Endothelial cell (in vitro differentiated cells): ENCODE results near the gene NKAIN2. TPM values are rescaled to one million over a fixed set of nuclear protein-coding genes. Genes with fewer than 3 reads are reported as not detected.

Experiments
- DNase-seq: peaks from one replicate; pipeline ENCODE4 v3.0.0; 2021; ENCODE audit warnings: low spot score
- H3K27ac Mint-ChIP-seq: one replicate; pipeline ENCODE4 v1.8.0; 2021; ENCODE audit warnings: mixed read lengths, inconsistent platforms; ENCODE audit not compliant: unreplicated experiment
- H3K27me3 Mint-ChIP-seq: one replicate; pipeline ENCODE4 v1.8.0; 2021; ENCODE audit warnings: mild to moderate bottlenecking, moderate library complexity, mixed read lengths, inconsistent platforms; ENCODE audit not compliant: unreplicated experiment
- H3K36me3 Mint-ChIP-seq: one replicate; pipeline ENCODE4 v1.8.0; 2021; ENCODE audit warnings: mild to moderate bottlenecking, low read depth, mixed read lengths, inconsistent platforms; ENCODE audit not compliant: unreplicated experiment
- H3K4me1 Mint-ChIP-seq: one replicate; pipeline ENCODE4 v1.8.0; 2021; ENCODE audit warnings: mild to moderate bottlenecking, mixed read lengths, inconsistent platforms; ENCODE audit not compliant: unreplicated experiment
- H3K4me3 Mint-ChIP-seq: one replicate; pipeline ENCODE4 v1.8.0; 2021; ENCODE audit warnings: mild to moderate bottlenecking, mixed read lengths, inconsistent platforms; ENCODE audit not compliant: unreplicated experiment
- H3K9me3 Mint-ChIP-seq: one replicate; pipeline ENCODE4 v1.8.0; 2021; ENCODE audit warnings: mixed read lengths, inconsistent platforms; ENCODE audit not compliant: unreplicated experiment
- total RNA-seq: library from RNA; stranded (reverse); fragmentation: NEBNext Ultra II Directional; extraction: Animal tissue kit (Norgen Biotek cat#: 25700); gene quantifications from one replicate; pipeline ENCODE4 v1.2.1, GENCODE V29; 2021; ENCODE audit not compliant: unreplicated experiment
- TF ChIP-seq, protein P1 (sequence below): fragments of 200-600 bp; sonication (generic); IDR thresholded peaks from one replicate; pipeline ENCODE4 v1.5.0; 2021; ENCODE audit warnings: antibody characterized with exemption; ENCODE audit not compliant: unreplicated experiment

Gene NKAIN2
- total RNA-seq, 1 donor from 2014 or later = 9.5 TPM

- H3K9me3 Mint-ChIP-seq = no peaks in the 10 kb centered on the region
- H3K36me3 Mint-ChIP-seq = no peaks in the 10 kb centered on the region
- H3K4me1 Mint-ChIP-seq = peaks cover 22% of the 10 kb centered on the region
- no peak overlapping the region for H3K27ac Mint-ChIP-seq
- H3K27me3 Mint-ChIP-seq = no peaks in the 10 kb centered on the region
- DNase-seq = no peak
- TF ChIP-seq, protein P1, sequence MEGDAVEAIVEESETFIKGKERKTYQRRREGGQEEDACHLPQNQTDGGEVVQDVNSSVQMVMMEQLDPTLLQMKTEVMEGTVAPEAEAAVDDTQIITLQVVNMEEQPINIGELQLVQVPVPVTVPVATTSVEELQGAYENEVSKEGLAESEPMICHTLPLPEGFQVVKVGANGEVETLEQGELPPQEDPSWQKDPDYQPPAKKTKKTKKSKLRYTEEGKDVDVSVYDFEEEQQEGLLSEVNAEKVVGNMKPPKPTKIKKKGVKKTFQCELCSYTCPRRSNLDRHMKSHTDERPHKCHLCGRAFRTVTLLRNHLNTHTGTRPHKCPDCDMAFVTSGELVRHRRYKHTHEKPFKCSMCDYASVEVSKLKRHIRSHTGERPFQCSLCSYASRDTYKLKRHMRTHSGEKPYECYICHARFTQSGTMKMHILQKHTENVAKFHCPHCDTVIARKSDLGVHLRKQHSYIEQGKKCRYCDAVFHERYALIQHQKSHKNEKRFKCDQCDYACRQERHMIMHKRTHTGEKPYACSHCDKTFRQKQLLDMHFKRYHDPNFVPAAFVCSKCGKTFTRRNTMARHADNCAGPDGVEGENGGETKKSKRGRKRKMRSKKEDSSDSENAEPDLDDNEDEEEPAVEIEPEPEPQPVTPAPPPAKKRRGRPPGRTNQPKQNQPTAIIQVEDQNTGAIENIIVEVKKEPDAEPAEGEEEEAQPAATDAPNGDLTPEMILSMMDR = no peak
- no peak overlapping the region for H3K4me3 Mint-ChIP-seq
Observed at GRCh38 chr6:124076336-124077048, 272.8 kb downstream of the NKAIN2 start.

- Mint-ChIP-seq H3K4me3 (no peak overlapping the region), H3K27me3 (no peaks in the 10 kb centered on the region), H3K9me3 (no peaks in the 10 kb centered on the region), H3K4me1 (peaks cover 22% of the 10 kb centered on the region), H3K36me3 (no peaks in the 10 kb centered on the region), H3K27ac (no peak overlapping the region)
- no peak for DNase-seq
- TF ChIP-seq, protein P1 = no peak
Observed at GRCh38 chr6:124078169-124078568, 274.5 kb downstream of the NKAIN2 start.

GRCh38 chr6:124080483-124080882 is 276.8 kb downstream of the NKAIN2 start:
- H3K27me3 Mint-ChIP-seq = no peaks in the 10 kb centered on the region
- peaks cover 22% of the 10 kb centered on the region for H3K4me1 Mint-ChIP-seq
- no peaks in the 10 kb centered on the region for H3K9me3 Mint-ChIP-seq
- H3K4me3 Mint-ChIP-seq = peak overlapping the region; percentile 76
- DNase-seq = no peak
- no peaks in the 10 kb centered on the region for H3K36me3 Mint-ChIP-seq
- TF ChIP-seq, protein P1 = no peak
- H3K27ac Mint-ChIP-seq = peak overlapping the region; percentile 77

- H3K27ac Mint-ChIP-seq = no peak overlapping the region
- TF ChIP-seq, protein P1 = no peak
- no peak for DNase-seq
- no peaks in the 10 kb centered on the region for H3K36me3 Mint-ChIP-seq
- no peak overlapping the region for H3K4me3 Mint-ChIP-seq
- no peaks in the 10 kb centered on the region for H3K4me1 Mint-ChIP-seq
- no peaks in the 10 kb centered on the region for H3K9me3 Mint-ChIP-seq
- no peaks in the 10 kb centered on the region for H3K27me3 Mint-ChIP-seq
Observed at GRCh38 chr6:124090491-124090890, 286.8 kb downstream of the NKAIN2 start.

- Mint-ChIP-seq H3K9me3 (no peaks in the 10 kb centered on the region), H3K27me3 (no peaks in the 10 kb centered on the region), H3K4me1 (no peaks in the 10 kb centered on the region), H3K36me3 (no peaks in the 10 kb centered on the region), H3K27ac (no peak overlapping the region), H3K4me3 (no peak overlapping the region)
- TF ChIP-seq, protein P1 = no peak
- no peak for DNase-seq
Observed at GRCh38 chr6:124099520-124099919, 295.9 kb downstream of the NKAIN2 start.
